GM21825 (cell line): ENCODE measurements around the gene AFF1.

ENCODE experiments used
- ATAC-seq: cut with Tn5 transposase; IDR thresholded peaks from one replicate; pipeline ENCODE4 v1.9.1; 2021; ENCODE audit warnings: mild to moderate bottlenecking, moderate library complexity; ENCODE audit not compliant: unreplicated experiment

Gene AFF1

GRCh38 chr4:86947501-86948120 lies 12.8 kb downstream of the AFF1 start:
- ATAC-seq: peak; percentile 42

- no peak for ATAC-seq
These were observed 13.5 kb downstream of the AFF1 start for GRCh38 chr4:86948276-86948675.

GRCh38 chr4:86950831-86951525 lies 16.2 kb downstream of the AFF1 start:
- ATAC-seq: no peak

- no peak for ATAC-seq
These were observed 21.2 kb downstream of the AFF1 start for GRCh38 chr4:86955888-86956451.

GRCh38 chr4:86957215-86957614 lies 22.4 kb downstream of the AFF1 start:
- peak; percentile 39 for ATAC-seq

- ATAC-seq: no peak
These were observed 25.0 kb downstream of the AFF1 start for GRCh38 chr4:86959588-86960500.

- no peak for ATAC-seq
These were observed 25.7 kb downstream of the AFF1 start for GRCh38 chr4:86960557-86960961.

- no peak for ATAC-seq
These were observed 26.3 kb downstream of the AFF1 start for GRCh38 chr4:86961116-86961515.

GRCh38 chr4:86961605-86962295 lies 26.9 kb downstream of the AFF1 start:
- peak; percentile 85 for ATAC-seq

GRCh38 chr4:86963697-86964096 lies 28.9 kb downstream of the AFF1 start:
- ATAC-seq: no peak

- ATAC-seq: peak; percentile 43
These were observed 30.5 kb downstream of the AFF1 start for GRCh38 chr4:86965019-86965976.

- ATAC-seq: no peak
These were observed 32.3 kb downstream of the AFF1 start for GRCh38 chr4:86967073-86967472.

- ATAC-seq: no peak
These were observed 33.0 kb downstream of the AFF1 start for GRCh38 chr4:86967798-86968197.

- ATAC-seq: no peak
These were observed 33.7 kb downstream of the AFF1 start for GRCh38 chr4:86968547-86968946.

- ATAC-seq: no peak
These were observed 35.9 kb downstream of the AFF1 start for GRCh38 chr4:86970447-86971354.

- ATAC-seq: no peak
These were observed 36.5 kb downstream of the AFF1 start for GRCh38 chr4:86971355-86971683.

GRCh38 chr4:86972997-86973396 lies 38.2 kb downstream of the AFF1 start:
- no peak for ATAC-seq

- no peak for ATAC-seq
These were observed 38.9 kb downstream of the AFF1 start for GRCh38 chr4:86973668-86974067.

GRCh38 chr4:86974551-86974994 lies 39.8 kb downstream of the AFF1 start:
- ATAC-seq: no peak
